ENCODE data around the gene GALNT11.

GALNT11 gene

GRCh38 chr7:152000191-152000590 is 25.3 kb upstream of the GALNT11 start:
- Histone ChIP-seq H3K27ac (ENCODE audit: low read length) (no peak overlapping the region), H3K9me3 (replicated peaks; ENCODE audit: insufficient read depth, low read length) (no peaks in the 10 kb centered on the region), H3K4me1 (ENCODE audit: low read length) (no peaks in the 10 kb centered on the region), H3F3A (ENCODE audit: insufficient read depth, low read length) (no peaks in the 10 kb centered on the region), H3K9ac (ENCODE audit: low read length) (no peak overlapping the region), H3K27me3 (replicated peaks; ENCODE audit: insufficient read depth, low read length) (no peaks in the 10 kb centered on the region), H3K79me2 (ENCODE audit: low read length) (no peaks in the 10 kb centered on the region), H3K4me2 (ENCODE audit: low read depth, low read length) (no peak overlapping the region), H3K36me3 (replicated peaks; ENCODE audit: insufficient read depth, low read length) (no peaks in the 10 kb centered on the region), H3K9me2 (replicated peaks; ENCODE audit: insufficient read depth, low read length) (no peaks in the 10 kb centered on the region), H4K20me1 (ENCODE audit: insufficient read depth, low read length) (no peaks in the 10 kb centered on the region), H3K4me3 (ENCODE audit: low read length) (no peak overlapping the region), H2AFZ (ENCODE audit: low read length) (no peak overlapping the region)
- DNase-seq: no peak
- TF ChIP-seq EZH2phosphoT487 (IDR thresholded peaks at IDR 0.05; ENCODE audit: low read length) (no peak), CTCF (IDR thresholded peaks at IDR 0.05; ENCODE audit: low read length) (no peak), EZH2 (optimal IDR thresholded peaks at IDR 0.05; ENCODE audit: low read depth, low read length) (no peak)

GRCh38 chr7:152006336-152006735 is 19.1 kb upstream of the GALNT11 start:
- no peaks in the 10 kb centered on the region for H3K36me3 ChIP-seq (replicated peaks; ENCODE audit: insufficient read depth, low read length)
- no peak overlapping the region for H3K9ac ChIP-seq (ENCODE audit: low read length)
- H3K4me2 ChIP-seq (ENCODE audit: low read depth, low read length): no peak overlapping the region
- no peaks in the 10 kb centered on the region for H3F3A ChIP-seq (ENCODE audit: insufficient read depth, low read length)
- H3K79me2 ChIP-seq (ENCODE audit: low read length): no peaks in the 10 kb centered on the region
- no peaks in the 10 kb centered on the region for H3K4me1 ChIP-seq (ENCODE audit: low read length)
- H2AFZ ChIP-seq (ENCODE audit: low read length): no peak overlapping the region
- H4K20me1 ChIP-seq (ENCODE audit: insufficient read depth, low read length): no peaks in the 10 kb centered on the region
- no peaks in the 10 kb centered on the region for H3K9me3 ChIP-seq (replicated peaks; ENCODE audit: insufficient read depth, low read length)
- H3K9me2 ChIP-seq (replicated peaks; ENCODE audit: insufficient read depth, low read length): no peaks in the 10 kb centered on the region
- no peaks in the 10 kb centered on the region for H3K27me3 ChIP-seq (replicated peaks; ENCODE audit: insufficient read depth, low read length)
- no peak overlapping the region for H3K4me3 ChIP-seq (ENCODE audit: low read length)
- no peak for DNase-seq
- TF ChIP-seq EZH2phosphoT487 (IDR thresholded peaks at IDR 0.05; ENCODE audit: low read length) (no peak), CTCF (IDR thresholded peaks at IDR 0.05; ENCODE audit: low read length) (no peak), EZH2 (optimal IDR thresholded peaks at IDR 0.05; ENCODE audit: low read depth, low read length) (no peak)
- H3K27ac ChIP-seq (ENCODE audit: low read length): no peak overlapping the region

- TF ChIP-seq EZH2phosphoT487 (IDR thresholded peaks at IDR 0.05; ENCODE audit: low read length) (no peak), CTCF (IDR thresholded peaks at IDR 0.05; ENCODE audit: low read length) (no peak), EZH2 (optimal IDR thresholded peaks at IDR 0.05; ENCODE audit: low read depth, low read length) (no peak)
- H3K4me3 ChIP-seq (ENCODE audit: low read length): no peak overlapping the region
- no peaks in the 10 kb centered on the region for H3K9me2 ChIP-seq (replicated peaks; ENCODE audit: insufficient read depth, low read length)
- DNase-seq: no peak
- H3K9me3 ChIP-seq (replicated peaks; ENCODE audit: insufficient read depth, low read length): no peaks in the 10 kb centered on the region
- H3K27ac ChIP-seq (ENCODE audit: low read length): no peak overlapping the region
- no peaks in the 10 kb centered on the region for H3K36me3 ChIP-seq (replicated peaks; ENCODE audit: insufficient read depth, low read length)
- no peak overlapping the region for H3K4me2 ChIP-seq (ENCODE audit: low read depth, low read length)
- no peaks in the 10 kb centered on the region for H3K79me2 ChIP-seq (ENCODE audit: low read length)
- H2AFZ ChIP-seq (ENCODE audit: low read length): no peak overlapping the region
- no peaks in the 10 kb centered on the region for H3F3A ChIP-seq (ENCODE audit: insufficient read depth, low read length)
- H3K27me3 ChIP-seq (replicated peaks; ENCODE audit: insufficient read depth, low read length): no peaks in the 10 kb centered on the region
- no peaks in the 10 kb centered on the region for H4K20me1 ChIP-seq (ENCODE audit: insufficient read depth, low read length)
- H3K4me1 ChIP-seq (ENCODE audit: low read length): no peaks in the 10 kb centered on the region
- no peak overlapping the region for H3K9ac ChIP-seq (ENCODE audit: low read length)
These were observed 13.6 kb upstream of the GALNT11 start for GRCh38 chr7:152011860-152012259.
